PFSK-1 (cell line): ENCODE measurements around the gene KCNQ1.

ENCODE experiments used
- POLR2AphosphoS5 ChIP-seq: IDR thresholded peaks from 2 replicates; pipeline ENCODE4 v1.6.1; 2012; ENCODE audit warnings: low read depth, mild to moderate bottlenecking, control low read depth, low read length, moderate library complexity
- SIN3A ChIP-seq: IDR thresholded peaks from 2 replicates; pipeline ENCODE4 v1.6.1; 2012; ENCODE audit warnings: mild to moderate bottlenecking, low read length, moderate library complexity, borderline replicate concordance; ENCODE audit not compliant: insufficient read depth
- TAF1 ChIP-seq: IDR thresholded peaks from 2 replicates; pipeline ENCODE4 v1.6.1; 2012; ENCODE audit warnings: low read length, control low read depth, borderline replicate concordance; ENCODE audit not compliant: insufficient read depth
- TF ChIP-seq, protein P1 (sequence below), 2 experiments: IDR thresholded peaks; 2 replicates each; pipeline versions ENCODE4 v1.6.1 to v1.8.0; 2011 to 2012; ENCODE audit warnings: low read depth in 2 of 2, low read length in 2 of 2, control low read depth in 1 of 2, inconsistent platforms in 1 of 2, mild to moderate bottlenecking in 1 of 2, moderate library complexity in 1 of 2; ENCODE audit not compliant: insufficient read depth in 1 of 2

DNA sequence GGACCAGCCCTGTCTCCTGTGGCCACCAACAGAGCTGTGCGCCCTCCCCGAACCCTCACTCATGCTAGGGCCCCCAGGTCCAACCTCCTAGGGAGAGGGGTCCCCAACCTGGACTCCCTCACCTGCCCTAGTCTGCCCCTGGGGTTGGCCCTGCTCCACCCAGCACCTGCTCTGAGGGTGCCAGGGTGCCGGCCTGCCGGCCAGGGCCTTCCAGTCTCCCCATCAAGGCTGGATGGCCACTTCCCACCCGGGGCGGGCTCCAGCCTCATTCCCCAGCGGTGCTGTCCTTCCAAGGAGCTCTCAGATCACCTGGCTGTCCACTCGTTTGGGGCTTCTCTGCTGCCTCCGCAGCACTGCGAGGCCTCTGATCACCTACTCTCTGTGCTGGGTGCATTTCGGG, 401.7 kb downstream of the KCNQ1 start:
- no peak for TF ChIP-seq TAF1
- no peak for TF ChIP-seq POLR2AphosphoS5
- TF ChIP-seq, protein P1, sequence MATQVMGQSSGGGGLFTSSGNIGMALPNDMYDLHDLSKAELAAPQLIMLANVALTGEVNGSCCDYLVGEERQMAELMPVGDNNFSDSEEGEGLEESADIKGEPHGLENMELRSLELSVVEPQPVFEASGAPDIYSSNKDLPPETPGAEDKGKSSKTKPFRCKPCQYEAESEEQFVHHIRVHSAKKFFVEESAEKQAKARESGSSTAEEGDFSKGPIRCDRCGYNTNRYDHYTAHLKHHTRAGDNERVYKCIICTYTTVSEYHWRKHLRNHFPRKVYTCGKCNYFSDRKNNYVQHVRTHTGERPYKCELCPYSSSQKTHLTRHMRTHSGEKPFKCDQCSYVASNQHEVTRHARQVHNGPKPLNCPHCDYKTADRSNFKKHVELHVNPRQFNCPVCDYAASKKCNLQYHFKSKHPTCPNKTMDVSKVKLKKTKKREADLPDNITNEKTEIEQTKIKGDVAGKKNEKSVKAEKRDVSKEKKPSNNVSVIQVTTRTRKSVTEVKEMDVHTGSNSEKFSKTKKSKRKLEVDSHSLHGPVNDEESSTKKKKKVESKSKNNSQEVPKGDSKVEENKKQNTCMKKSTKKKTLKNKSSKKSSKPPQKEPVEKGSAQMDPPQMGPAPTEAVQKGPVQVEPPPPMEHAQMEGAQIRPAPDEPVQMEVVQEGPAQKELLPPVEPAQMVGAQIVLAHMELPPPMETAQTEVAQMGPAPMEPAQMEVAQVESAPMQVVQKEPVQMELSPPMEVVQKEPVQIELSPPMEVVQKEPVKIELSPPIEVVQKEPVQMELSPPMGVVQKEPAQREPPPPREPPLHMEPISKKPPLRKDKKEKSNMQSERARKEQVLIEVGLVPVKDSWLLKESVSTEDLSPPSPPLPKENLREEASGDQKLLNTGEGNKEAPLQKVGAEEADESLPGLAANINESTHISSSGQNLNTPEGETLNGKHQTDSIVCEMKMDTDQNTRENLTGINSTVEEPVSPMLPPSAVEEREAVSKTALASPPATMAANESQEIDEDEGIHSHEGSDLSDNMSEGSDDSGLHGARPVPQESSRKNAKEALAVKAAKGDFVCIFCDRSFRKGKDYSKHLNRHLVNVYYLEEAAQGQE (IDR thresholded peaks at IDR 0.05; ENCODE audit: insufficient read depth in 1 of 2, low read depth in 2 of 2, low read length in 2 of 2): no peak
- no peak for TF ChIP-seq SIN3A
